DMS53 (cell line): Measurements from ENCODE around the gene RAE1.
"Not testable (repeated sequence)": the region's sequence is repeated elsewhere in the genome, so short reads cannot be mapped to it uniquely, and the experiment has no call there.

Source experiments
- DNase-seq: peaks from one replicate; lab custom pipeline; 2025; lab: John Stamatoyannopoulos, UW

The RAE1 gene

DNA sequence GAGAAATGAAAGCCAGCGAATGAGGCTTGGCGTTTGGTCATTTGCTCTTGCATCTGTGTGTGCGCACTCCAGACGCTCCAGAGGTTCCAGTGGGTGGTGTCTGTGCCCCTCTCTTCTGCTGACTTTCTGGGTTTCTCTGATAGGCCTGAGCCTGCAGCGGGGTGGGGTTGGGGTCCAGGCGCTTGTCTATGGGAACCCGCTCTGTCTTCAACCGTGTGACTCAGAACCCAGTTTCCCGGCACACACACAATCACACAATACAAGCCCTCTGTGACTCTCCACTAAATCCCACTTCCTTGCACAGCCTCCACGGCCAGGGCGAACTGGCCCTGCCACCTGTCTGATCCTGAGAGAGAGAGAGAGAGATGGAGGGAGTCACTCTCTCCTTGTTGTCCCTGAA is 64.7 kb downstream of the RAE1 start:
- DNase-seq = no peak

GRCh38 chr20:57416296-57417022 is 65.4 kb downstream of the RAE1 start:
- no peak for DNase-seq

DNA sequence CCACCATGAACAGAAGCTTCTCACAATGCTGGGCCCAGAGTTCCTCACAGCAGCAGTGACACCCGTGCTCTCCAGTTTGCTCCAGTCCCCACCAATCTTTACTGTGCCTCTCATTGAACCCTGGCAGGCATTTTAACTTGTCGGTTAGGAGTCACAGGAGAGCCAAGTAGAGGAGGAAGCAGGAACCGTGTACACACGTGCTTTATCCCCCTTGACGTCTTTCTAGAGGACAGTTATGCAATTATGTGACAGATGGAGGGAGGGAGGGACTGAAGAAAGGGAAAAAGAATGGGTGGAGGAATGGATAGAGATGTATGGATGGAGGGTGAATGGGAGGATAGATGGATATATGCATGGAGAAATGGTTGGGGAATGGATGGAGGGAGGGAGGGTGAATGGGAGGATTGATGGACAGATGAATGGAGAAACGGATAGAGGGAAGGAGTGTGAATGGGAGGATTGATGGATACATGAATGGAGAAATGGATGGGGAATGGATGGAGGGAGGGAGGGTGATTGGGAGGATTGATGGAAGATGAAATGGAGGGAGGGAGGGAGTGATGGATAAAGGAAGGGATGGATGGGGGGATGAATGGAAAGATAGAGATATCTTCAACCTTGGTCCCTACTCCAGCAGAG is 66.1 kb downstream of the RAE1 start:
- DNase-seq = no peak

DNA sequence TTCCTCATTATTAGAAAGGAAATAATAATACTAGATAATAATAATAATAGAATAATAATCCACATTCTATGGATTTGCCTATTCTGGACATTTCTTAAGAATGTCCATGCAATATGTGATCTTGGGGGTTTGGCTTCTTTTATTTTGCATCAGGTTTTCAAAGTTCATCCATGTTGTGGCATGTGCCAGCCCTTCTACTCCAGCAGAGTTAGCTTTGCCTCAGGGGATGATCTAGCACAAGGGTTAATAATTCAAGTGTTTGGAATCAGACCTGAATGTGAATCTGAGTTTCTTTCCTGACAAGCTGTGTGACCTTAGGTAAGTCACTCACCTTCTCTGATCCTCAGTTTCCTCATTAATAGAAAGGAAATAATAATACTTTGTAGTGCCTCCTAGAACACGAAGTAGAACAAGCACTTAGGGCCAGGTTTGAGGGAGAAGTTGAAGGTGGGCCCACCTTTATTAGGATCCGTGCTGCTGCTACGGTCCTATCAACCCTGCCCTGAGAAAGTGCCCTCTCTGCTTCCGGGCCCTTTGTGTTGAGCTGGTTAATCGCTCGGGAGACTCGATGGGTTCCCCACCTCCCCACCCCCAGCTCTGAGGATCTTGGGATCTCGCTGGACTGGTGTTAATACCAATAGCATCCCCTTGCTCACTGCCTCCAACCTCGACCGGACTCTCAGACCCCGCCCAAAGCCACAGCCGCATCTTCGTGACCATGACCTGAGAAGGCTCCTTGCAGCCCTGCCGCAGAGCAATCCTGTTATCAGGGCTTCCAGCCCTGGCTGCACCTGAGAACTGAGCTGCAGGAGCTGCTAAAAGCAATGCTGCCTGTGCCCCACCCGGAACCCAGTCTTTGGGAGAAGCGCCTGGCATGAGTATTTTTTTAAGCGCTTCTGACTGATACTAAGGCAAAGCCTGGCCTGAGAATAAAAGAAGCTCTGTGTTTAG is 67.0 kb downstream of the RAE1 start:
- DNase-seq = no peak

- DNase-seq = not testable (repeated sequence)
These were observed 68.4 kb downstream of the RAE1 start for GRCh38 chr20:57419479-57419878.

DNA sequence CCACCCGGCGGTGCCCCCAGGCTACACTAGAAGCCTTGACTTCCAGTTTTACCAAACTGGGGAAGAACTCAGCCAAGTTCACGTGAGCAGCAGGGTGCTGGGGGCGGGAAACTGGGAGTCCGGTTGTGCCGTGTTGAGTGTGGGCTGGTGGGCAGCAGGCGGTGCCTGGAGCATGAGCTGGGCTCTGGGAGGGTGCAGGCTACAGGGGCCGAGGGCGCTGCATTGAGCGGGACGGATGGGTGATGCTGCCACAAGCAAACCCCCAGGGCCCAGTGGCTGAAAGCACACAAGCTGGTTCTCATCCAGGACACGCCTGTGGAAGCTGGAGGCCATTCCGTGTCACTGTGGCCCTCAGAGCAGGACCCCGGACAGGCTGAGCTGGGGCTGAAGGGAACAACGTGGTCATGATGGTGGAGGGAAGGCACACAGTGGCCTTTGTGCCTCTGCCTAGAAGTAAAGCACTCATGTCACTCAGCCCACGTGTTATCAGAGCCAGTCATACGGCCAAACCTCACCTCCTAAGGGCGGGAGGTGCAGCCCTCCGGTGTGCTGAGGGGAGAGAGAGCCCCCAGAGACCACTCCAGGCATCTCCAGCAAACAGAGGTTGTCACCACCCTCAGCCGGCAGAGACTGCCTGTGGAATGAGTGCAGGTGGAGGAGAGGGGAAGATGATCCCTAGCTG is 69.7 kb downstream of the RAE1 start:
- DNase-seq = no peak

DNA sequence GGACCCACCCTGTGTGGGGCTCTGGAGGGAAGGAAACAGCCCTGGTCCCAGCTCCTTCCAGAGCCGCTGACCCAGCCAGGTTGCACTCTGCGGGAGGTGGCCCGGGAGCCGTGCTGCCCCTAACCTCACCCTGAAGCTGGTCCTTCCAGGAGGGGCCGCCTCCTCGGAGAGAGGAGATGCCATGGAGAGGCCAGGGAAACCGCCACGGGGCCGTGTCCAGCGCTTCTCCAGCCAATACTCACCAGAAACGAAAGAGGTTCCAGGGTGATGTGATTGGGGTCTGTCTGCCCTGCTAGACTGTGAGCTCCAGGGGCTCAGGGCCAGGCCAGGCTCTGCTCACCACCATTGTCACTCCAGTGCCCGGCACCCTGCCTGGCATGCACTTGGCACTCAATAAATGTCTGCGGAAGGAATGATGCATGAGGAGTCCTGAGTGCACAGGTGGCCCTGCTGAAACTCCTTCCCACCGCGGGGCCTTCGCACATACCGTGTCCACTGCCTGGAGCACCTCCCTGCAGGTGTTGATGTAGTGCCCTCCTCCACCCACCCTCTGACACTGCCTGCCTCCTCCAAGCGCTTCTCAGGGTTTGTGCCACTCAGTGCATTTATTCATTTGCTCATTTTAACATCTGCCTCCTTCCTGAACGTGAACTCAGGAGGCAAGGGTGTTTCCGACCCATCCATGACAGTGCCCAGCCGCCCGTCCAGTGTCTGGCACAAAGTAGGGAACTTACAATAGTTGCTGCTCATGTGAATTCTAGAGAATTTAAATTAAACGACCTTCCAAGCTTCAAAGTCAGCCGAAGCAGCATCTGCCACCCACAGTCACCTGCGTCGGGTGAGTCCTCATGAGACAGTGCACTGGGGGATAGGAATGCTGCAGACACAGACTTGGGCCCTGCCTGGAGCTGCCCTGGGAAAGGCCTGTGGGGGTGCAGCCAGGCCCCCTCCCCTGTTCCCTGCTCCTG is 70.5 kb downstream of the RAE1 start:
- DNase-seq = no peak

DNA sequence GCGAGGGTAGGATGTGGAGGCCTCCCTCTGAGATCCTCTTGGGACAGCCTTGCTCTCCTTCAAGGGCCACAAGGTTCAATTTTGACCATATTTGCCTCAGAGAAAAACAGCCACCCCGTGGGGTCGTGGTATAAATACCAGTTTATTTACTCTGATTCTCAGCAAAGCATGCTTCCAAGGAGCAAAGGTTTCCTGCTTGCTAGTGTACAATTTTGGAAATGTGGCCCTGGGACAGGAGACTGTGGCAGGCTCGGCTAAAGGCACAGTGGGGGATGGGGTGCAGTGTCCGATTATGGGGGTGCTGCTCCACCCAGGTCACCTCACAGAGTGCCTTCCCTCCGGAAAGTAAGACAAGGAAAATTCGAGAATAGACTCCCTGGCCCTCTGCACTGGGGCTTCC is 71.2 kb downstream of the RAE1 start:
- no peak for DNase-seq

GRCh38 chr20:57425150-57426013 is 74.3 kb downstream of the RAE1 start:
- no peak for DNase-seq

DNA sequence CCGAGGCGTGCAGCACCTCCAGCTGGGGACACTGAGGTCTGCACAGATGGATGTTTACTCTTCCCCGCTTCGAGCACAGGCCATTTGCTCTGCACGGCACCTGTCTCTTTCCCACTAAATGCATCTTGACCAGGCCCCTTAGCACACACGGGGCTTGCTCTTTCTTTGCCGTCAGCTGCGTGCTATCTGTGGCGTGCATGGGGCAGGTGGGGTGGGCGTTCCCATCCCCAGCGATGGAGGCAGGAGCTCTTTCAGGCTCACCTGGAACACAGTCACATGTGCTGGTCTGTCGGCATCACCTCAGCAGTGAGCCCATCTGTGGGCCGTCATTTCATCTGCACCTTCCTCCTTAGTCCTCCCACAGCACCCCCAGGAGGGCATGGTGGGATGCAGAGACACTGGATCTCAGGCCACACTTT is 75.2 kb downstream of the RAE1 start:
- peak; percentile 34 for DNase-seq

- no peak for DNase-seq
These were observed 75.8 kb downstream of the RAE1 start for GRCh38 chr20:57426831-57427230.

GRCh38 chr20:57428324-57429158 is 77.5 kb downstream of the RAE1 start:
- DNase-seq = no peak
